Measurements from ENCODE around the gene DBN1. TPM values are rescaled to one million over a fixed set of nuclear protein-coding genes. Genes with fewer than 3 reads are reported as not detected.
A peak's percentile ranks its signal among the peaks of the same experiment; 100 is the strongest.

DBN1 gene
- total and polyA plus RNA-seq, 2 of the 8 experiments (the other 6 are each of a cell fraction or from before 2014, with no cell fraction given), result 168 to 333 TPM

GRCh38 chr5:177490992-177491391 is 17.6 kb upstream of the DBN1 start:
- Histone ChIP-seq H2BK120ac (replicated peaks; ENCODE audit: low read depth, low read length) (no peak overlapping the region), H3K18ac (ENCODE audit: extremely low read depth, low read length) (no peak overlapping the region; the same call in 1 of the 2 replicates), H4K20me1 (replicated peaks in 1 of 2; ENCODE audit: control insufficient read depth in 1 of 2, insufficient read depth in 2 of 2, low read length in 2 of 2) (peaks cover 8 to 10% of the 10 kb centered on the region in 2 experiments), H2BK15ac (ENCODE audit: low read length) (no peak overlapping the region), H3K36me3 (ENCODE audit: control insufficient read depth in 2 of 4, insufficient read depth in 4 of 4, low read length in 3 of 4) (peaks cover 25 to 50% (median 40%) of the 10 kb centered on the region in 4 experiments), H3K4me3 (ENCODE audit: extremely low read depth in 1 of 4, insufficient read depth in 2 of 4, low read depth in 3 of 4, low read length in 4 of 4) (no peak overlapping the region; a peak in 1 of 8 replicates), H3K9ac (replicated peaks in 1 of 4; ENCODE audit: extremely low read depth in 1 of 4, low read depth in 3 of 4, low read length in 3 of 4) (no peak overlapping the region), H2AK5ac (ENCODE audit: low read depth, low read length) (no peak overlapping the region), H2AFZ (ENCODE audit: low read length) (no peak overlapping the region), H3K79me2 (ENCODE audit: control insufficient read depth in 1 of 2, insufficient read depth in 2 of 2, low read length in 2 of 2) (peaks cover 0 to 6% of the 10 kb centered on the region in 2 experiments; a peak in 1 of 4 replicates), H4K8ac (ENCODE audit: extremely low read depth, insufficient read depth, low read length) (peak overlapping the region; percentile 28; the same call in 1 of the 2 replicates), H4K91ac (replicated peaks; ENCODE audit: insufficient read length, low read length) (no peak overlapping the region), H2BK12ac (ENCODE audit: low read depth, low read length) (0 out of 2 replicates have a peak overlapping the region, but pooled peaks have one; percentile 39), H3K4me1 (replicated peaks in 1 of 4; ENCODE audit: control insufficient read depth in 3 of 4, insufficient read depth in 4 of 4, low read length in 3 of 4) (peaks cover 0 to 20% (median 18%) of the 10 kb centered on the region in 4 experiments; a peak in 6 of 7 replicates), H2BK20ac (ENCODE audit: low read length) (no peak overlapping the region), H3K23me2 (ENCODE audit: low read depth, low read length) (no peaks in the 10 kb centered on the region; the same call in 1 of the 2 replicates), H3K27ac (ENCODE audit: low read depth, low read length) (no peak overlapping the region), H3K56ac (replicated peaks; ENCODE audit: insufficient read length, low read depth, low read length) (no peak overlapping the region), H3K4ac (replicated peaks; ENCODE audit: insufficient read length, low read depth, low read length) (no peak overlapping the region), H4K5ac (ENCODE audit: insufficient read length, low read depth, low read length) (no peak overlapping the region), H3K79me1 (ENCODE audit: low read depth, low read length) (peaks cover 7% of the 10 kb centered on the region; the same call in 1 of the 2 replicates), H3K27me3 (replicated peaks in 1 of 4; ENCODE audit: control insufficient read depth in 3 of 4, extremely low read depth in 1 of 4, insufficient read depth in 3 of 4, low read length in 3 of 4) (no peaks in the 10 kb centered on the region), H3K23ac (ENCODE audit: insufficient read length) (no peak overlapping the region), H3K4me2 (ENCODE audit: insufficient read depth in 1 of 2, low read depth in 2 of 2, low read length in 2 of 2) (peak overlapping the region in 1 of 2 experiments; percentile 53; a peak in 2 of 4 replicates), H3K9me3 (ENCODE audit: insufficient read depth in 2 of 2, low read depth in 1 of 2, low read length in 1 of 2) (no peaks in the 10 kb centered on the region), H2BK5ac (ENCODE audit: low read depth, low read length) (no peak overlapping the region; the same call in 1 of the 2 replicates), H3K14ac (ENCODE audit: insufficient read length) (no peak overlapping the region)
- ChIA-PET POLR2A (ENCODE audit: partially characterized antibody) (interaction anchor here (0.8 to 67.5 kb wide), 4 partner anchors 11 to 124 kb away, joined by 3 to 3349 read pairs (median 1676); partner anchors contain the start of genes DBN1, DDX41, DOK3 and PDLIM7), CTCF (ENCODE audit: partially characterized antibody) (interaction anchor here (1.0 to 12.7 kb wide), 7 partner anchors 12 to 733 kb away, joined by 3 to 306 read pairs (median 5); partner anchors contain the start of genes DDX41, DOK3 and PDLIM7)
- WGBS, 2 experiments (ENCODE audit: extremely low coverage in 1 of 2, insufficient coverage in 1 of 2, insufficient read length in 1 of 2, insufficient replicate concordance in 2 of 2, low coverage in 1 of 2, low lambda C conversion rate in 2 of 2, missing lambda C conversion rate in 1 of 2), result 96% methylated on average over 11 of the region's 16 CpGs; no CpG with 5 or more reads in 1 of the 2 experiments
- no peak for FAIRE-seq
- DNase-seq (ENCODE audit: low read depth in 1 of 2, low spot score in 2 of 2), result no peak
- TF ChIP-seq NRF1 (IDR thresholded peaks at IDR 0.05; ENCODE audit: low read depth, low read length) (no peak), RBBP5 (IDR thresholded peaks at IDR 0.05; ENCODE audit: borderline replicate concordance, low read depth, low read length) (no peak), EGR1 (IDR thresholded peaks at IDR 0.05; ENCODE audit: borderline replicate concordance, low read depth, low read length) (no peak)
